CD14-positive monocyte (primary cell): ENCODE measurements around the gene AMBRA1. TPM values are rescaled to one million over a fixed set of nuclear protein-coding genes. Genes with fewer than 3 reads are reported as not detected.

ENCODE experiments used
- DNase-seq, 3 donors: peaks; one replicate each; pipeline ENCODE4 v3.0.0-alpha.2; 2011 to 2022
- H2AFZ ChIP-seq: 2 replicates; pipeline ENCODE4 v1.6.0; 2012; ENCODE audit warnings: mild to moderate bottlenecking, low read depth, low read length, inconsistent platforms; ENCODE audit not compliant: insufficient read depth, poor library complexity, severe bottlenecking
- H3K27ac ChIP-seq, 2 donors: 1 replicate in 1 of 2; 2 replicates in 1 of 2; pipeline ENCODE4 v1.5.1; 2012 to 2013; ENCODE audit warnings: low read length in 2 of 2, control low read depth in 1 of 2, inconsistent platforms in 1 of 2, low read depth in 1 of 2, mild to moderate bottlenecking in 1 of 2
- H3K27me3 ChIP-seq, 2 donors: one replicate each; pipeline versions ENCODE4 v1.6.0 to v1.6.1; 2011 to 2013; ENCODE audit warnings: low read length in 2 of 2; ENCODE audit not compliant: control insufficient read depth in 2 of 2, insufficient read depth in 2 of 2
- H3K36me3 ChIP-seq, 2 donors: replicated peaks in 1 of 2; 1 replicate in 1 of 2; 2 replicates in 1 of 2; pipeline versions ENCODE4 v1.5.1 to v1.6.1; 2012 to 2013; ENCODE audit warnings: low read length in 2 of 2, control low read depth in 1 of 2, inconsistent platforms in 1 of 2, mild to moderate bottlenecking in 1 of 2; ENCODE audit not compliant: insufficient read depth in 2 of 2, control insufficient read depth in 1 of 2
- H3K4me1 ChIP-seq, 2 donors: 1 replicate in 1 of 2; 2 replicates in 1 of 2; pipeline versions ENCODE4 v1.5.1 to v1.6.1; 2012 to 2013; ENCODE audit warnings: low read length in 2 of 2, control low read depth in 1 of 2, inconsistent platforms in 1 of 2, mild to moderate bottlenecking in 1 of 2, moderate library complexity in 1 of 2; ENCODE audit not compliant: insufficient read depth in 2 of 2, control insufficient read depth in 1 of 2
- H3K4me2 ChIP-seq: replicated peaks from 2 replicates; pipeline ENCODE3; 2012; ENCODE audit warnings: low read length, moderate library complexity, mild to moderate bottlenecking; ENCODE audit not compliant: poor library complexity, severe bottlenecking; ENCODE audit errors: extremely low read depth
- H3K4me3 ChIP-seq, 3 experiments: fragments of 200-600 bp in 1 of 3; sonication (generic) in 1 of 3; replicated peaks in 1 of 3; 1 replicate in 2 of 3; 2 replicates in 1 of 3; pipeline ENCODE4 v1.5.1; 2011 to 2013; ENCODE audit warnings: low read length in 3 of 3, mild to moderate bottlenecking in 3 of 3, control low read depth in 2 of 3, low read depth in 2 of 3, inconsistent platforms in 1 of 3, moderate library complexity in 1 of 3
- H3K79me2 ChIP-seq: 2 replicates; pipeline ENCODE4 v1.6.0; 2012; ENCODE audit warnings: mild to moderate bottlenecking, control low read depth, inconsistent platforms, low read length, moderate library complexity; ENCODE audit not compliant: insufficient read depth
- H3K9ac ChIP-seq: 2 replicates; pipeline ENCODE4 v1.6.0; 2017; ENCODE audit warnings: low read length, mild to moderate bottlenecking; ENCODE audit not compliant: insufficient read depth, poor library complexity, severe bottlenecking
- H3K9me3 ChIP-seq, 2 donors: replicated peaks in 1 of 2; 1 replicate in 1 of 2; 2 replicates in 1 of 2; pipeline versions ENCODE4 v1.5.1 to v1.6.1; 2012 to 2013; ENCODE audit warnings: low read length in 2 of 2, control low read depth in 1 of 2; ENCODE audit not compliant: control insufficient read depth in 1 of 2, insufficient read depth in 1 of 2
- H4K20me1 ChIP-seq: 2 replicates; pipeline ENCODE4 v1.6.0; 2012; ENCODE audit warnings: mild to moderate bottlenecking, low read length, control low read depth, moderate library complexity; ENCODE audit not compliant: insufficient read depth
- H3K27ac Mint-ChIP-seq, 7 donors: one replicate each; pipeline ENCODE4 v1.8.0; 2020; ENCODE audit warnings: mild to moderate bottlenecking in 7 of 7, mixed read lengths in 7 of 7, moderate library complexity in 6 of 7, inconsistent platforms in 2 of 7
- H3K27me3 Mint-ChIP-seq, 3 donors: one replicate each; pipeline ENCODE4 v1.8.0; 2021 to 2022; ENCODE audit warnings: low read depth in 3 of 3, mild to moderate bottlenecking in 3 of 3, mixed read lengths in 3 of 3, moderate library complexity in 3 of 3, inconsistent platforms in 1 of 3
- H3K36me3 Mint-ChIP-seq, 2 donors: one replicate each; pipeline ENCODE4 v1.8.0; 2020; ENCODE audit warnings: mixed read lengths in 2 of 2, inconsistent platforms in 1 of 2, mild to moderate bottlenecking in 1 of 2
- H3K4me1 Mint-ChIP-seq: one replicate; pipeline ENCODE4 v1.8.0; 2020; ENCODE audit warnings: mild to moderate bottlenecking, mixed read lengths
- H3K4me3 Mint-ChIP-seq, 2 donors: one replicate each; pipeline ENCODE4 v1.8.0; 2020; ENCODE audit warnings: mild to moderate bottlenecking in 2 of 2, mixed read lengths in 2 of 2, moderate library complexity in 1 of 2
- H3K9me3 Mint-ChIP-seq, 7 donors: one replicate each; pipeline ENCODE4 v1.8.0; 2020 to 2022; ENCODE audit warnings: mixed read lengths in 7 of 7, mild to moderate bottlenecking in 6 of 7, moderate library complexity in 6 of 7, inconsistent platforms in 2 of 7
- WGBS: methylation state at CpG from one replicate; pipeline ENCODE4 v1.1.5; 2013; ENCODE audit warnings: missing lambda C conversion rate; ENCODE audit not compliant: insufficient coverage; 5-methylcytosine and 5-hydroxymethylcytosine counted together
- intact Hi-C, 2 donors: fragments of 100-400 bp; cut with micrococcal nuclease; formaldehyde crosslinking; loops; one replicate each; pipeline versions ENCODE4 v1.15.0 to v1.15.1; 2023
- polyA plus RNA-seq, 3 donors: library from polyadenylated mRNA; depleted of rRNA in 1 of 3; unstranded in 2 of 3; stranded (reverse) in 1 of 3; fragments of 300-500 nt in 2 of 3; fragments of >200 nt in 1 of 3; fragmentation: Illumina TruSeq in 2 of 3; gene quantifications; 1 replicate in 2 of 3; 2 replicates in 1 of 3; pipeline ENCODE4 v1.2.3, GENCODE V29; 2012 to 2021
- TF ChIP-seq, protein P1 (sequence below): fragments of 200-600 bp; IDR thresholded peaks from one replicate; pipeline ENCODE4 v1.8.0; 2022; ENCODE audit warnings: antibody characterized with exemption, mild to moderate bottlenecking

AMBRA1 gene
- polyA plus RNA-seq, 3 donors: 2.1 to 6.1 (median 3.8) TPM

DNA sequence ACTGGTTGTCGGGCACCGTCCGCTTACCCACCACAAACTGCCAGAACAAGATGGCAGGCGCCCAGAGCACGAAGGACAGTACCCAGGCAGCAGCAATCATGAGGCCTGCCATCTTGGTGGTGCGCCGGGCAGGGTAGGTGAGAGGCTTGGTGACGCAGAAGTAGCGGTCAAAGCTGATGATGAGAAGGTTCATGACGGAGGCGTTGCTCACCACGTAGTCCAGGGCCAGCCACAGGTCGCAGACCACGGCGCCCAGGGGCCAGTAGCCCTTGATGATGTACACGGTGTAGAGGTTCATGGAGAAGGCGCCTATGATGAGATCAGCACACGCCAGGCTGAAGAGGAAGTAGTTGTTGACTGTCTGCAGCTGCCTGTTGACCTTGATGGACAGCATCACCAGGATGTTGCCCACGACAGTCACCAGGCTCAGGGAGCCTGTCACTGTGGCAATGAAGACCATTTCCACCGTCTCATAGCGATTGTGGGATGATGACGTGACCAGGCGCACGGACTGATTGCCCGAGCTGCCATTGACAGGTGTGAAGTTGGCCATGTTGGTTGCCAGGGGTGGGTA is 207.7 kb downstream of the AMBRA1 start:
- Histone ChIP-seq H3K27ac (no peak overlapping the region), H3K4me3 (no peak overlapping the region), H4K20me1 (peaks cover 53% of the 10 kb centered on the region), H3K36me3 (no peaks in the 10 kb centered on the region), H3K79me2 (no peaks in the 10 kb centered on the region), H3K4me2 (no peak overlapping the region), H3K4me1 (peaks cover 28 to 44% of the 10 kb centered on the region in 2 donors), H3K9ac (no peak overlapping the region), H3K9me3 (peaks cover 3 to 27% of the 10 kb centered on the region in 2 donors), H2AFZ (no peak overlapping the region), H3K27me3 (peaks cover 46 to 65% of the 10 kb centered on the region in 2 donors)
- TF ChIP-seq, protein P1, sequence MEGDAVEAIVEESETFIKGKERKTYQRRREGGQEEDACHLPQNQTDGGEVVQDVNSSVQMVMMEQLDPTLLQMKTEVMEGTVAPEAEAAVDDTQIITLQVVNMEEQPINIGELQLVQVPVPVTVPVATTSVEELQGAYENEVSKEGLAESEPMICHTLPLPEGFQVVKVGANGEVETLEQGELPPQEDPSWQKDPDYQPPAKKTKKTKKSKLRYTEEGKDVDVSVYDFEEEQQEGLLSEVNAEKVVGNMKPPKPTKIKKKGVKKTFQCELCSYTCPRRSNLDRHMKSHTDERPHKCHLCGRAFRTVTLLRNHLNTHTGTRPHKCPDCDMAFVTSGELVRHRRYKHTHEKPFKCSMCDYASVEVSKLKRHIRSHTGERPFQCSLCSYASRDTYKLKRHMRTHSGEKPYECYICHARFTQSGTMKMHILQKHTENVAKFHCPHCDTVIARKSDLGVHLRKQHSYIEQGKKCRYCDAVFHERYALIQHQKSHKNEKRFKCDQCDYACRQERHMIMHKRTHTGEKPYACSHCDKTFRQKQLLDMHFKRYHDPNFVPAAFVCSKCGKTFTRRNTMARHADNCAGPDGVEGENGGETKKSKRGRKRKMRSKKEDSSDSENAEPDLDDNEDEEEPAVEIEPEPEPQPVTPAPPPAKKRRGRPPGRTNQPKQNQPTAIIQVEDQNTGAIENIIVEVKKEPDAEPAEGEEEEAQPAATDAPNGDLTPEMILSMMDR: no peak
- Mint-ChIP-seq H3K27me3 (peaks cover 68 to 98% (median 77%) of the 10 kb centered on the region in 3 donors), H3K36me3 (peaks cover 0 to 3% of the 10 kb centered on the region in 2 donors), H3K9me3 (peaks cover 0 to 22% (median 4%) of the 10 kb centered on the region in 7 donors), H3K27ac (peak overlapping the region in 2 of 7 donors; percentile 21 to 30), H3K4me3 (peak overlapping the region in 1 of 2 donors; percentile 39), H3K4me1 (peaks cover 37% of the 10 kb centered on the region)
- intact Hi-C loops: loop anchor here (10.0 kb wide), 2 partner anchors 149 to 229 kb away; partner anchors contain the start of genes ATG13 (in 1 of the 2) and HARBI1 (in 1 of the 2)
- WGBS: 92% methylated on average over 25 of the region's 25 CpGs
- no peak for DNase-seq

DNA sequence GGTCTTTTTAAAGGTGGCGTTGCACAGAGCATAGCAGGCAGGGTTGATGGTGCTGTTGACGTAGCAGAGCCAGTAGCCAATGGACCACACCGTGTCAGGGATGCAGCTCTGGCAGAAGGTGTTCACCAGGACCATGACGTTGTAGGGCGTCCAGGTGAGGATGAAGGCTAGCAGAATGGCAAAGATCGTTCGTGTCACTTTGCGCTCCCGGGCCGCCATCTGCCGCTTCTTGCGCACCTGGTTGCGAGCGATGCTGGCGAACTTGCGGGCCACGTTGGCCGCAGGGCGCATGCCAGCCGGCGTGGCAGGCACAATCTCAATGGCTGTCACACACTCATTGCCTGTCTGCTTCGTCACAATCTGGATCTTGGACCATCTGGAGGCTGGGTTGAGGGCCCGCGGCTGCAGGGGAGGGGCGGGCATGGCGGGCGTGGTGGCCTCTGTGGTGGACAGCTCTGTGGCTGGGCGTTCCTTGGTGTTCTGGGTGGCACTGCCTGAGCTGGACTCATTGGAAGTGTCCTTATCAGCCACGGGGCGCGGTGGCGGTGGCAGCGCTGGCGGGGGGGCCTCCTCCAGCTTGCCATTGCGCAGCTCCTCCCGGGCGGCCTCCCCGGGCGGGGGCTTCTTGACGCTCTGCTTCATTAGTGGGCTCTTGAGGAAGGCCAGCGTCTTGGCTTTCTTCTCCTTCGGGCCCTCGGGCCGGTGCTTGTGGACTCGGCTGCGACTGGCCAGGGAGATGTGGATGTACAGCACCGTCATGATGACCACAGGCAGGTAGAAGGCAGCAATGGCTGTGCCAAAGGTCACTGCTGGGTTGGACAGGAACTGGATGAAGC is 208.4 kb downstream of the AMBRA1 start:
- H3K9ac ChIP-seq: no peak overlapping the region
- peaks cover 27 to 44% of the 10 kb centered on the region in 2 donors for H3K4me1 ChIP-seq
- H2AFZ ChIP-seq: no peak overlapping the region
- Mint-ChIP-seq H3K27ac (peak overlapping the region in 1 of 7 donors; percentile 21), H3K36me3 (peaks cover 0 to 3% of the 10 kb centered on the region in 2 donors), H3K4me3 (peak overlapping the region in 1 of 2 donors; percentile 51), H3K27me3 (peaks cover 61 to 98% (median 74%) of the 10 kb centered on the region in 3 donors), H3K9me3 (peaks cover 0 to 24% (median 3%) of the 10 kb centered on the region in 7 donors), H3K4me1 (peaks cover 33% of the 10 kb centered on the region)
- no peak overlapping the region for H3K4me2 ChIP-seq
- H3K9me3 ChIP-seq: peaks cover 0 to 22% of the 10 kb centered on the region in 2 donors
- 98% methylated on average over 47 of the region's 47 CpGs for WGBS
- DNase-seq: no peak
- H3K36me3 ChIP-seq: no peaks in the 10 kb centered on the region
- H4K20me1 ChIP-seq: peaks cover 54% of the 10 kb centered on the region
- no peak overlapping the region for H3K4me3 ChIP-seq
- H3K27ac ChIP-seq: no peak overlapping the region
- no peaks in the 10 kb centered on the region for H3K79me2 ChIP-seq
- TF ChIP-seq, protein P1: no peak
- H3K27me3 ChIP-seq: peaks cover 39 to 63% of the 10 kb centered on the region in 2 donors
- intact Hi-C loops: loop anchor here (10.0 kb wide), 2 partner anchors 149 to 229 kb away; partner anchors contain the start of genes ATG13 (in 1 of the 2) and HARBI1 (in 1 of the 2)
